ENCODE data around the gene MCAT.

- TF ChIP-seq CTCF (IDR thresholded peaks at IDR 0.05), result no peak
- no peak for TF ChIP-seq POLR2A (IDR thresholded peaks at IDR 0.05)
Measured at GRCh38 chr22:43170131-43170480, 26.9 kb upstream of the MCAT start.

Measured in breast epithelium (tissue), 3 donors.